H9 (cell line): Measurements from ENCODE around the gene NAXD. TPM values are rescaled to one million over a fixed set of nuclear protein-coding genes. Genes with fewer than 3 reads are reported as not detected.

Experiments used
- DNase-seq: peaks from one replicate; pipeline ENCODE4 v3.0.0-alpha.2; 2017
- H2AFZ ChIP-seq: one replicate; pipeline ENCODE4 v1.6.1; 2013; ENCODE audit warnings: mild to moderate bottlenecking, low read length, control low read depth, moderate library complexity
- H2AK5ac ChIP-seq: 2 replicates; pipeline ENCODE4 v1.6.1; 2013; ENCODE audit warnings: low read length, control low read depth, mixed read lengths; ENCODE audit not compliant: insufficient read length
- H2BK120ac ChIP-seq: one replicate; pipeline ENCODE4 v1.6.1; 2013; ENCODE audit warnings: low read depth, mild to moderate bottlenecking, low read length, control low read depth, inconsistent platforms; ENCODE audit not compliant: poor library complexity, severe bottlenecking
- H2BK12ac ChIP-seq: 2 replicates; pipeline ENCODE4 v1.6.1; 2013; ENCODE audit warnings: low read length, control low read depth, mixed read lengths, low read depth; ENCODE audit not compliant: insufficient read length
- H2BK15ac ChIP-seq: 2 replicates; pipeline ENCODE4 v1.6.1; 2013; ENCODE audit warnings: low read depth, low read length, control low read depth
- H2BK20ac ChIP-seq: one replicate; pipeline ENCODE4 v1.6.1; 2013; ENCODE audit warnings: low read depth, mild to moderate bottlenecking, low read length, control low read depth, inconsistent platforms; ENCODE audit not compliant: poor library complexity, severe bottlenecking
- H2BK5ac ChIP-seq: 2 replicates; pipeline ENCODE4 v1.6.1; 2013; ENCODE audit warnings: low read length, control low read depth, mixed read lengths; ENCODE audit not compliant: insufficient read length
- H3K14ac ChIP-seq: 2 replicates; pipeline ENCODE4 v1.6.1; 2013; ENCODE audit warnings: low read length, control low read depth; ENCODE audit not compliant: insufficient read depth
- H3K18ac ChIP-seq: 2 replicates; pipeline ENCODE4 v1.6.1; 2013; ENCODE audit warnings: low read depth, mild to moderate bottlenecking, mixed read lengths, low read length, control low read depth; ENCODE audit not compliant: insufficient read length
- H3K23ac ChIP-seq: 2 replicates; pipeline ENCODE4 v1.6.1; 2013; ENCODE audit warnings: low read length, control low read depth, mixed read lengths, low read depth; ENCODE audit not compliant: insufficient read length
- H3K23me2 ChIP-seq: 2 replicates; pipeline ENCODE4 v1.6.1; 2013; ENCODE audit warnings: low read depth, mild to moderate bottlenecking, mixed read lengths, low read length, control low read depth; ENCODE audit not compliant: insufficient read length, poor library complexity, severe bottlenecking
- H3K27ac ChIP-seq: 2 replicates; pipeline ENCODE4 v1.5.1; 2013; ENCODE audit warnings: low read length, control low read depth, mixed read lengths, low read depth; ENCODE audit not compliant: insufficient read length
- H3K27me3 ChIP-seq: 2 replicates; pipeline ENCODE4 v1.6.1; 2013; ENCODE audit warnings: low read length, control low read depth, inconsistent platforms; ENCODE audit not compliant: insufficient read depth
- H3K4ac ChIP-seq: 2 replicates; pipeline ENCODE4 v1.6.1; 2013; ENCODE audit warnings: low read depth, mild to moderate bottlenecking, control low read depth, inconsistent platforms, low read length, moderate library complexity
- H3K4me1 ChIP-seq: 2 replicates; pipeline ENCODE4 v1.6.1; 2013; ENCODE audit warnings: low read length, control low read depth, inconsistent platforms; ENCODE audit not compliant: insufficient read depth
- H3K4me2 ChIP-seq: 2 replicates; pipeline ENCODE4 v1.6.1; 2013; ENCODE audit warnings: low read length, control low read depth, mixed read lengths; ENCODE audit not compliant: insufficient read length, insufficient read depth
- H3K56ac ChIP-seq: 2 replicates; pipeline ENCODE4 v1.6.1; 2013; ENCODE audit warnings: low read depth, mild to moderate bottlenecking, mixed read lengths, low read length, control low read depth; ENCODE audit not compliant: insufficient read length
- H3K79me1 ChIP-seq: 2 replicates; pipeline ENCODE4 v1.6.1; 2013; ENCODE audit warnings: low read depth, mild to moderate bottlenecking, moderate library complexity, low read length, control low read depth, inconsistent platforms; ENCODE audit not compliant: insufficient read depth, poor library complexity, severe bottlenecking
- H3K79me2 ChIP-seq: 2 replicates; pipeline ENCODE4 v1.6.1; 2013; ENCODE audit warnings: low read length, control low read depth, inconsistent platforms; ENCODE audit not compliant: insufficient read depth
- H3K9ac ChIP-seq: 2 replicates; pipeline ENCODE4 v1.6.1; 2013; ENCODE audit warnings: low read length, control low read depth, mixed read lengths; ENCODE audit not compliant: insufficient read length; ENCODE audit errors: extremely low read depth
- H3K9me3 ChIP-seq: one replicate; pipeline ENCODE4 v1.6.1; 2013; ENCODE audit warnings: low read depth, low read length, inconsistent platforms; ENCODE audit not compliant: control insufficient read depth
- H3T11ph ChIP-seq: one replicate; pipeline ENCODE4 v1.6.1; 2013; ENCODE audit warnings: mild to moderate bottlenecking, low read length, control low read depth, inconsistent platforms
- H4K20me1 ChIP-seq: one replicate; pipeline ENCODE4 v1.6.1; 2013; ENCODE audit not compliant: control insufficient read depth, insufficient read length, insufficient read depth
- H4K5ac ChIP-seq: 2 replicates; pipeline ENCODE4 v1.6.1; 2013; ENCODE audit warnings: low read depth, mild to moderate bottlenecking, mixed read lengths, low read length, control low read depth; ENCODE audit not compliant: insufficient read length
- H4K8ac ChIP-seq: replicated peaks from 2 replicates; pipeline ENCODE4 v1.6.1; 2013; ENCODE audit warnings: low read length, control low read depth, mixed read lengths, low read depth; ENCODE audit not compliant: insufficient read length
- H4K91ac ChIP-seq: 2 replicates; pipeline ENCODE4 v1.6.1; 2013; ENCODE audit warnings: low read depth, mild to moderate bottlenecking, moderate library complexity, mixed read lengths, low read length, control low read depth; ENCODE audit not compliant: insufficient read length
- H3K27ac Mint-ChIP-seq, 3 experiments: 2 replicates in 2 of 3; 3 replicates in 1 of 3; pipeline ENCODE4 v1.8.0; 2020 to 2021; ENCODE audit warnings: mixed read lengths in 3 of 3, mild to moderate bottlenecking in 1 of 3, moderate library complexity in 1 of 3
- H3K27me3 Mint-ChIP-seq: 2 replicates; pipeline ENCODE4 v1.8.0; 2021; ENCODE audit warnings: low read depth, mild to moderate bottlenecking, moderate library complexity, mixed read lengths
- H3K36me3 Mint-ChIP-seq, 3 experiments: 2 replicates in 2 of 3; 3 replicates in 1 of 3; pipeline ENCODE4 v1.8.0; 2020 to 2021; ENCODE audit warnings: low read depth in 3 of 3, mixed read lengths in 3 of 3; ENCODE audit not compliant: insufficient read depth in 1 of 3
- H3K4me1 Mint-ChIP-seq, 2 experiments: 2 replicates each; pipeline ENCODE4 v1.8.0; 2020; ENCODE audit warnings: mixed read lengths in 2 of 2
- H3K4me3 Mint-ChIP-seq, 2 experiments: 2 replicates in 1 of 2; 3 replicates in 1 of 2; pipeline ENCODE4 v1.8.0; 2020 to 2021; ENCODE audit warnings: mild to moderate bottlenecking in 2 of 2, mixed read lengths in 2 of 2, moderate library complexity in 1 of 2
- H3K9me3 Mint-ChIP-seq, 2 experiments: 2 replicates in 1 of 2; 3 replicates in 1 of 2; pipeline ENCODE4 v1.8.0; 2020; ENCODE audit warnings: mild to moderate bottlenecking in 2 of 2, mixed read lengths in 2 of 2, moderate library complexity in 1 of 2
- WGBS: extraction: QIAGEN DNeasy Blood & Tissue Kit; methylation state at CpG from one replicate; pipeline ENCODE4 v1.1.7; 2013; ENCODE audit warnings: missing lambda C conversion rate, low lambda C conversion rate, mixed read lengths; ENCODE audit not compliant: insufficient read length; ENCODE audit errors: extremely low coverage; 5-methylcytosine and 5-hydroxymethylcytosine counted together
- total RNA-seq: library from RNA; stranded (reverse); gene quantifications from 2 replicates; pipeline ENCODE4 v1.2.1, GENCODE V29; 2021
- TF ChIP-seq, protein P1 (sequence below): fragments of 200-600 bp; sonication (generic); conservative IDR thresholded peaks from 3 replicates; pipeline ENCODE4 v1.8.0; 2021; ENCODE audit warnings: antibody characterized with exemption, mild to moderate bottlenecking

The NAXD gene
- total RNA-seq, 1 experiment from 2014 or later: 25.5 TPM

DNA sequence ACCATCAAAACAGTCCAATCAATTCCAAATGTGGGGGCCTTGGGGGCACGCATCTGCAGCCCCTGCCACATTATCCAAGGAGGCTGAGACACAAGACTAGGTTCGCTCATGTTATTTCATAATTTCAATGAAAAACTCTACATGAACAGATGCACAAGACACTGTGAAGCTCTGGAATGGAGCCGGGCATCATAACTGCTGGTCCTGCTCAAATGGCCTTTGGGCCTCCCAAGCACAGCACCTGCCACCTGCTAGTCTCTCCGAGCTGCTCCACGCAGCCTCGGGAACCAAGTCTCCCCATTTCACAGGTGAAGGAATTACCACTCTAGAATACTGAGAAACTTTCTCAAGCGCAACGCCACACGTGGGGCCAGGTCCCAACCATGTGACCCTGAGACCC lies 73.7 kb downstream of the NAXD start:
- H3K23me2 ChIP-seq: no peaks in the 10 kb centered on the region
- H3K79me2 ChIP-seq: no peaks in the 10 kb centered on the region
- H3K56ac ChIP-seq: no peak overlapping the region
- Mint-ChIP-seq H3K27me3 (no peaks in the 10 kb centered on the region), H3K27ac (no peak overlapping the region; a peak in 1 of 7 replicates), H3K9me3 (no peaks in the 10 kb centered on the region), H3K4me3 (no peak overlapping the region), H3K36me3 (peaks cover 7 to 46% (median 28%) of the 10 kb centered on the region in 3 experiments; a peak in 6 of 7 replicates), H3K4me1 (no peaks in the 10 kb centered on the region)
- no peak overlapping the region for H3K18ac ChIP-seq
- H2BK20ac ChIP-seq: no peak overlapping the region
- no peaks in the 10 kb centered on the region for H3K9me3 ChIP-seq
- no CpG with 5 or more reads among the region's 9 CpGs for WGBS
- no peak overlapping the region for H3T11ph ChIP-seq
- no peak overlapping the region for H2AK5ac ChIP-seq
- H2AFZ ChIP-seq: no peak overlapping the region
- H3K23ac ChIP-seq: no peak overlapping the region
- no peak overlapping the region for H2BK12ac ChIP-seq
- H2BK5ac ChIP-seq: no peak overlapping the region
- no peaks in the 10 kb centered on the region for H3K4me1 ChIP-seq
- no peak overlapping the region for H3K27ac ChIP-seq
- H3K4me2 ChIP-seq: no peak overlapping the region
- no peak overlapping the region for H3K9ac ChIP-seq
- H4K20me1 ChIP-seq: no peaks in the 10 kb centered on the region
- no peak overlapping the region for H2BK120ac ChIP-seq
- H3K27me3 ChIP-seq: no peaks in the 10 kb centered on the region
- no peak overlapping the region for H3K4ac ChIP-seq
- no peak overlapping the region for H3K14ac ChIP-seq
- no peak overlapping the region for H4K8ac ChIP-seq
- H4K5ac ChIP-seq: no peak overlapping the region
- H3K79me1 ChIP-seq: no peaks in the 10 kb centered on the region
- no peak overlapping the region for H2BK15ac ChIP-seq
- no peak overlapping the region for H4K91ac ChIP-seq
- TF ChIP-seq, protein P1, sequence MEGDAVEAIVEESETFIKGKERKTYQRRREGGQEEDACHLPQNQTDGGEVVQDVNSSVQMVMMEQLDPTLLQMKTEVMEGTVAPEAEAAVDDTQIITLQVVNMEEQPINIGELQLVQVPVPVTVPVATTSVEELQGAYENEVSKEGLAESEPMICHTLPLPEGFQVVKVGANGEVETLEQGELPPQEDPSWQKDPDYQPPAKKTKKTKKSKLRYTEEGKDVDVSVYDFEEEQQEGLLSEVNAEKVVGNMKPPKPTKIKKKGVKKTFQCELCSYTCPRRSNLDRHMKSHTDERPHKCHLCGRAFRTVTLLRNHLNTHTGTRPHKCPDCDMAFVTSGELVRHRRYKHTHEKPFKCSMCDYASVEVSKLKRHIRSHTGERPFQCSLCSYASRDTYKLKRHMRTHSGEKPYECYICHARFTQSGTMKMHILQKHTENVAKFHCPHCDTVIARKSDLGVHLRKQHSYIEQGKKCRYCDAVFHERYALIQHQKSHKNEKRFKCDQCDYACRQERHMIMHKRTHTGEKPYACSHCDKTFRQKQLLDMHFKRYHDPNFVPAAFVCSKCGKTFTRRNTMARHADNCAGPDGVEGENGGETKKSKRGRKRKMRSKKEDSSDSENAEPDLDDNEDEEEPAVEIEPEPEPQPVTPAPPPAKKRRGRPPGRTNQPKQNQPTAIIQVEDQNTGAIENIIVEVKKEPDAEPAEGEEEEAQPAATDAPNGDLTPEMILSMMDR: no peak
- DNase-seq: no peak

Other genes with a start within 250 kb of the NAXD start
- gene RAB20, start 53.8 kb upstream of the NAXD start, total RNA-seq: 11.4 and 12.3 TPM in 2 replicates
- 41.9 and 46.3 TPM in 2 replicates for gene CARS2, start 90.6 kb downstream of the NAXD start, total RNA-seq
- gene ING1, start 98.2 kb downstream of the NAXD start, total RNA-seq: 17.3 and 18.7 TPM in 2 replicates